Hepatocyte (in vitro differentiated cells): ENCODE data around the gene CRKL. TPM values are rescaled to one million over a fixed set of nuclear protein-coding genes. Genes with fewer than 3 reads are reported as not detected.
A peak's percentile ranks its signal among the peaks of the same experiment; 100 is the strongest.

Source experiments
- DNase-seq: peaks from one replicate; pipeline ENCODE4 v3.0.0-alpha.2; 2016; ENCODE audit warnings: low spot score
- H2AFZ ChIP-seq: fragments of 200-600 bp; sonication (generic); 2 replicates; pipeline ENCODE4 v1.6.0; 2016; ENCODE audit warnings: antibody characterized with exemption, mild to moderate bottlenecking
- H3K27ac ChIP-seq: fragments of 200-600 bp; sonication (generic); 2 replicates; pipeline ENCODE4 v1.5.1; 2016; ENCODE audit warnings: mild to moderate bottlenecking
- H3K27me3 ChIP-seq: fragments of 200-600 bp; sonication (generic); 2 replicates; pipeline ENCODE4 v1.6.1; 2016
- H3K36me3 ChIP-seq: fragments of 200-600 bp; sonication (generic); replicated peaks from 2 replicates; pipeline ENCODE4 v1.5.1; 2016; ENCODE audit warnings: low read depth; ENCODE audit not compliant: insufficient read depth
- H3K4me1 ChIP-seq: fragments of 200-600 bp; sonication (generic); 2 replicates; pipeline ENCODE4 v1.5.1; 2016; ENCODE audit warnings: mild to moderate bottlenecking, moderate library complexity; ENCODE audit not compliant: insufficient read depth
- H3K4me2 ChIP-seq: fragments of 200-600 bp; sonication (generic); 2 replicates; pipeline ENCODE4 v1.6.0; 2016
- H3K4me3 ChIP-seq: fragments of 200-600 bp; sonication (generic); 2 replicates; pipeline ENCODE4 v1.5.1; 2016; ENCODE audit warnings: mild to moderate bottlenecking
- H3K79me2 ChIP-seq: fragments of 200-600 bp; sonication (generic); 2 replicates; pipeline ENCODE4 v1.6.0; 2017; ENCODE audit warnings: mild to moderate bottlenecking
- H3K9me2 ChIP-seq: fragments of 200-600 bp; sonication (generic); replicated peaks from 2 replicates; pipeline ENCODE4 v1.6.0; 2017; ENCODE audit warnings: mild to moderate bottlenecking; ENCODE audit not compliant: insufficient read depth
- H3K9me3 ChIP-seq: fragments of 200-600 bp; sonication (generic); 2 replicates; pipeline ENCODE4 v1.5.1; 2016; ENCODE audit warnings: low read depth, mild to moderate bottlenecking
- H4K20me1 ChIP-seq: fragments of 200-600 bp; sonication (generic); 2 replicates; pipeline ENCODE4 v1.6.0; 2016; ENCODE audit warnings: mild to moderate bottlenecking; ENCODE audit not compliant: insufficient read depth, poor library complexity, severe bottlenecking
- CTCF ChIP-seq: fragments of 200-600 bp; sonication (generic); IDR thresholded peaks from 2 replicates; pipeline ENCODE4 v1.5.1; 2016; ENCODE audit warnings: antibody characterized with exemption, mild to moderate bottlenecking; ENCODE audit not compliant: poor library complexity
- EZH2 ChIP-seq: fragments of 200-600 bp; sonication (generic); IDR thresholded peaks from 2 replicates; pipeline ENCODE4 v1.6.1; 2016; ENCODE audit warnings: antibody characterized with exemption, mild to moderate bottlenecking, borderline replicate concordance
- EZH2phosphoT487 ChIP-seq: fragments of 200-600 bp; sonication (generic); IDR thresholded peaks from one replicate; pipeline ENCODE4 v1.6.1; 2018; ENCODE audit warnings: antibody characterized with exemption, mild to moderate bottlenecking, low read depth, moderate library complexity; ENCODE audit not compliant: unreplicated experiment, severe bottlenecking
- WGBS: methylation state at CpG from one replicate; pipeline ENCODE4 v1.1.6; 2016; ENCODE audit warnings: low lambda C conversion rate; ENCODE audit errors: missing lambda C conversion rate; 5-methylcytosine and 5-hydroxymethylcytosine counted together
- polyA plus RNA-seq: library from polyadenylated mRNA; unstranded; fragments of >200 nt; fragmentation: Nextera tagmentation; extraction: Ambion mirVana; gene quantifications from 2 replicates; pipeline ENCODE4 v1.2.1, GENCODE V29; 2016
- total RNA-seq: library from RNA; depleted of rRNA; stranded (reverse); fragments of >200 nt; gene quantifications from 2 replicates; pipeline ENCODE4 v1.2.3, GENCODE V29; 2014

The CRKL gene
- total and polyA plus RNA-seq, 2 experiments from 2014 or later: 31.8 to 49.2 TPM

- Histone ChIP-seq H3K36me3 (no peaks in the 10 kb centered on the region), H4K20me1 (no peaks in the 10 kb centered on the region), H3K79me2 (no peaks in the 10 kb centered on the region), H3K9me2 (no peaks in the 10 kb centered on the region), H3K27ac (peak overlapping the region; percentile 5), H3K4me1 (no peaks in the 10 kb centered on the region), H3K4me2 (no peak overlapping the region), H3K4me3 (no peak overlapping the region), H2AFZ (no peak overlapping the region), H3K27me3 (no peaks in the 10 kb centered on the region), H3K9me3 (no peaks in the 10 kb centered on the region)
- 73% methylated on average over 7 of the region's 7 CpGs for WGBS
- peak; percentile 66 for DNase-seq
- TF ChIP-seq CTCF (no peak), EZH2phosphoT487 (no peak), EZH2 (no peak)
These were observed 12.9 kb upstream of the CRKL start for GRCh38 chr22:20904008-20904979.

GRCh38 chr22:20904980-20905355 lies 12.2 kb upstream of the CRKL start:
- H3K9me3 ChIP-seq: no peaks in the 10 kb centered on the region
- H3K4me3 ChIP-seq: no peak overlapping the region
- no peaks in the 10 kb centered on the region for H3K36me3 ChIP-seq
- no peaks in the 10 kb centered on the region for H3K27me3 ChIP-seq
- 68% methylated on average over 3 of the region's 3 CpGs for WGBS
- no peak overlapping the region for H2AFZ ChIP-seq
- no peak overlapping the region for H3K4me2 ChIP-seq
- no peaks in the 10 kb centered on the region for H4K20me1 ChIP-seq
- H3K79me2 ChIP-seq: no peaks in the 10 kb centered on the region
- no peak for DNase-seq
- H3K4me1 ChIP-seq: no peaks in the 10 kb centered on the region
- H3K9me2 ChIP-seq: no peaks in the 10 kb centered on the region
- peak overlapping the region; percentile 5 for H3K27ac ChIP-seq
- no peak for TF ChIP-seq EZH2phosphoT487
- no peak for TF ChIP-seq CTCF
- no peak for TF ChIP-seq EZH2

GRCh38 chr22:20905415-20906386 lies 11.5 kb upstream of the CRKL start:
- no peak for DNase-seq
- Histone ChIP-seq H2AFZ (no peak overlapping the region), H3K4me1 (no peaks in the 10 kb centered on the region), H3K9me2 (no peaks in the 10 kb centered on the region), H3K4me3 (no peak overlapping the region), H3K9me3 (no peaks in the 10 kb centered on the region), H3K79me2 (no peaks in the 10 kb centered on the region), H3K4me2 (no peak overlapping the region), H3K27me3 (no peaks in the 10 kb centered on the region), H4K20me1 (no peaks in the 10 kb centered on the region), H3K27ac (no peak overlapping the region), H3K36me3 (no peaks in the 10 kb centered on the region)
- no peak for TF ChIP-seq EZH2phosphoT487
- TF ChIP-seq EZH2: no peak
- TF ChIP-seq CTCF: no peak
- 68% methylated on average over 4 of the region's 4 CpGs for WGBS
